Stimulated activated CD8-positive, alpha-beta memory T cell treated with anti-CD3 and anti-CD28 coated beads, Interleukin-7, amount 100 ng/mL, for 4 hours (primary cell): ENCODE measurements around the gene NR5A2.

Source experiments
- DNase-seq, 2 donors: peaks; one replicate each; pipeline ENCODE4 v3.0.0-alpha.2; 2020; ENCODE audit warnings: low read depth in 2 of 2

Gene NR5A2

GRCh38 chr1:200035956-200036618, 8.6 kb downstream of the NR5A2 start:
- DNase-seq = no peak

GRCh38 chr1:200036619-200037270, 9.2 kb downstream of the NR5A2 start:
- no peak for DNase-seq

- no peak for DNase-seq
Measured at GRCh38 chr1:200037501-200037900, 10.0 kb downstream of the NR5A2 start.

- DNase-seq = no peak
Measured at GRCh38 chr1:200037904-200038303, 10.4 kb downstream of the NR5A2 start.

- DNase-seq = no peak
Measured at GRCh38 chr1:200038325-200038980, 10.9 kb downstream of the NR5A2 start.

GRCh38 chr1:200038981-200039848, 11.7 kb downstream of the NR5A2 start:
- no peak for DNase-seq

GRCh38 chr1:200039849-200040474, 12.5 kb downstream of the NR5A2 start:
- no peak for DNase-seq

GRCh38 chr1:200040481-200041138, 13.1 kb downstream of the NR5A2 start:
- no peak for DNase-seq

GRCh38 chr1:200041337-200042118, 14.0 kb downstream of the NR5A2 start:
- no peak for DNase-seq

GRCh38 chr1:200042119-200042551, 14.6 kb downstream of the NR5A2 start:
- DNase-seq = no peak

- DNase-seq = no peak
Measured at GRCh38 chr1:200042552-200043335, 15.2 kb downstream of the NR5A2 start.

GRCh38 chr1:200043336-200043668, 15.8 kb downstream of the NR5A2 start:
- no peak for DNase-seq

GRCh38 chr1:200046115-200046514, 18.6 kb downstream of the NR5A2 start:
- no peak for DNase-seq

GRCh38 chr1:200048244-200048643, 20.7 kb downstream of the NR5A2 start:
- no peak for DNase-seq

- DNase-seq = no peak
Measured at GRCh38 chr1:200049810-200050209, 22.3 kb downstream of the NR5A2 start.

- DNase-seq = no peak
Measured at GRCh38 chr1:200051620-200052019, 24.1 kb downstream of the NR5A2 start.

GRCh38 chr1:200053091-200053490, 25.6 kb downstream of the NR5A2 start:
- no peak for DNase-seq

- no peak for DNase-seq
Measured at GRCh38 chr1:200053646-200054045, 26.1 kb downstream of the NR5A2 start.

GRCh38 chr1:200058341-200058740, 30.8 kb downstream of the NR5A2 start:
- DNase-seq = no peak

GRCh38 chr1:200062143-200062542, 34.6 kb downstream of the NR5A2 start:
- DNase-seq = no peak
